Mononuclear cell (primary cell): ENCODE data around the gene SGMS1. TPM values are rescaled to one million over a fixed set of nuclear protein-coding genes. Genes with fewer than 3 reads are reported as not detected.
A peak's percentile ranks its signal among the peaks of the same experiment; 100 is the strongest.
"Not testable (repeated sequence)": the region's sequence is repeated elsewhere in the genome, so short reads cannot be mapped to it uniquely, and the experiment has no call there.

ENCODE experiments used
- H3K27me3 ChIP-seq: 2 replicates; pipeline ENCODE4 v1.6.0; 2011; ENCODE audit warnings: low read length, control low read depth; ENCODE audit not compliant: insufficient read depth
- H3K4me1 ChIP-seq: 2 replicates; pipeline ENCODE4 v1.5.1; 2011; ENCODE audit warnings: mild to moderate bottlenecking, low read length, control low read depth; ENCODE audit not compliant: insufficient read depth
- H3K4me3 ChIP-seq: 2 replicates; pipeline ENCODE4 v1.5.1; 2011; ENCODE audit warnings: mild to moderate bottlenecking, low read length, moderate library complexity
- H3K9me3 ChIP-seq: 2 replicates; pipeline ENCODE4 v1.5.1; 2011; ENCODE audit warnings: low read depth, mild to moderate bottlenecking, control low read depth, low read length
- total RNA-seq: library from RNA; depleted of rRNA; stranded (reverse); fragments of >200 nt; gene quantifications from one replicate; pipeline ENCODE4 v1.2.3, GENCODE V29; 2012

The SGMS1 gene
- total RNA-seq, 1 donor, result 62.8 TPM

GRCh38 chr10:50431791-50432190, 192.0 kb downstream of the SGMS1 start:
- Histone ChIP-seq H3K4me3 (no peak overlapping the region), H3K27me3 (no peaks in the 10 kb centered on the region)

GRCh38 chr10:50431133-50431532, 192.6 kb downstream of the SGMS1 start:
- Histone ChIP-seq H3K4me1 (peaks cover 11% of the 10 kb centered on the region), H3K4me3 (no peak overlapping the region), H3K27me3 (no peaks in the 10 kb centered on the region), H3K9me3 (no peaks in the 10 kb centered on the region)

More at GRCh38 chr10:50431791-50432190, 192.0 kb downstream of the SGMS1 start:
- no peaks in the 10 kb centered on the region for H3K9me3 ChIP-seq
- H3K4me1 ChIP-seq, result peaks cover 11% of the 10 kb centered on the region

GRCh38 chr10:50426485-50426884, 197.3 kb downstream of the SGMS1 start:
- H3K9me3 ChIP-seq, result no peaks in the 10 kb centered on the region
- H3K4me1 ChIP-seq, result peaks cover 21% of the 10 kb centered on the region
- H3K4me3 ChIP-seq, result no peak overlapping the region
- no peaks in the 10 kb centered on the region for H3K27me3 ChIP-seq

- H3K4me3 ChIP-seq, H3K9me3 ChIP-seq, H3K27me3 ChIP-seq: not testable (repeated sequence)
- peaks cover 23% of the 10 kb centered on the region for H3K4me1 ChIP-seq
Measured at GRCh38 chr10:50425215-50425614, 198.5 kb downstream of the SGMS1 start.

GRCh38 chr10:50423448-50423847, 200.3 kb downstream of the SGMS1 start:
- H3K4me3 ChIP-seq, result no peak overlapping the region
- no peaks in the 10 kb centered on the region for H3K9me3 ChIP-seq
- peaks cover 30% of the 10 kb centered on the region for H3K4me1 ChIP-seq
- no peaks in the 10 kb centered on the region for H3K27me3 ChIP-seq

- Histone ChIP-seq H3K27me3 (no peaks in the 10 kb centered on the region), H3K4me3 (no peak overlapping the region), H3K4me1 (peaks cover 39% of the 10 kb centered on the region)
Measured at GRCh38 chr10:50422259-50422658, 201.5 kb downstream of the SGMS1 start.

GRCh38 chr10:50421026-50421719, 202.6 kb downstream of the SGMS1 start:
- H3K4me3 ChIP-seq, result no peak overlapping the region
- no peaks in the 10 kb centered on the region for H3K9me3 ChIP-seq
- H3K27me3 ChIP-seq, result no peaks in the 10 kb centered on the region
- peaks cover 48% of the 10 kb centered on the region for H3K4me1 ChIP-seq

More at GRCh38 chr10:50422259-50422658, 201.5 kb downstream of the SGMS1 start:
- no peaks in the 10 kb centered on the region for H3K9me3 ChIP-seq

- Histone ChIP-seq H3K9me3 (no peaks in the 10 kb centered on the region), H3K4me3 (no peak overlapping the region), H3K27me3 (no peaks in the 10 kb centered on the region), H3K4me1 (peaks cover 48% of the 10 kb centered on the region)
Measured at GRCh38 chr10:50420196-50420595, 203.6 kb downstream of the SGMS1 start.

- H3K4me3 ChIP-seq, result no peak overlapping the region
Measured at GRCh38 chr10:50419756-50420155, 204.0 kb downstream of the SGMS1 start.

GRCh38 chr10:50419091-50419490, 204.7 kb downstream of the SGMS1 start:
- no peak overlapping the region for H3K4me3 ChIP-seq
- no peaks in the 10 kb centered on the region for H3K9me3 ChIP-seq
- H3K4me1 ChIP-seq, result peaks cover 49% of the 10 kb centered on the region
- no peaks in the 10 kb centered on the region for H3K27me3 ChIP-seq

More at GRCh38 chr10:50419756-50420155, 204.0 kb downstream of the SGMS1 start:
- no peaks in the 10 kb centered on the region for H3K9me3 ChIP-seq
- no peaks in the 10 kb centered on the region for H3K27me3 ChIP-seq
- peaks cover 48% of the 10 kb centered on the region for H3K4me1 ChIP-seq

GRCh38 chr10:50417886-50418830, 205.6 kb downstream of the SGMS1 start:
- Histone ChIP-seq H3K4me1 (peaks cover 50% of the 10 kb centered on the region), H3K9me3 (no peaks in the 10 kb centered on the region), H3K27me3 (no peaks in the 10 kb centered on the region), H3K4me3 (peak overlapping the region; percentile 60)

- no peaks in the 10 kb centered on the region for H3K27me3 ChIP-seq
- peak overlapping the region; percentile 60 for H3K4me3 ChIP-seq
- no peaks in the 10 kb centered on the region for H3K9me3 ChIP-seq
- peaks cover 46% of the 10 kb centered on the region for H3K4me1 ChIP-seq
Measured at GRCh38 chr10:50417486-50417885, 206.3 kb downstream of the SGMS1 start.

GRCh38 chr10:50416881-50417280, 206.9 kb downstream of the SGMS1 start:
- Histone ChIP-seq H3K4me3 (no peak overlapping the region), H3K27me3 (no peaks in the 10 kb centered on the region), H3K4me1 (peaks cover 43% of the 10 kb centered on the region), H3K9me3 (no peaks in the 10 kb centered on the region)

- peaks cover 41% of the 10 kb centered on the region for H3K4me1 ChIP-seq
- H3K4me3 ChIP-seq, result no peak overlapping the region
- no peaks in the 10 kb centered on the region for H3K9me3 ChIP-seq
- H3K27me3 ChIP-seq, result no peaks in the 10 kb centered on the region
Measured at GRCh38 chr10:50416181-50416824, 207.5 kb downstream of the SGMS1 start.

- Histone ChIP-seq H3K4me1 (peaks cover 41% of the 10 kb centered on the region), H3K4me3 (no peak overlapping the region), H3K27me3 (no peaks in the 10 kb centered on the region), H3K9me3 (no peaks in the 10 kb centered on the region)
Measured at GRCh38 chr10:50415292-50415691, 208.5 kb downstream of the SGMS1 start.
